ENCODE measurements around the gene CLTA.
A peak's percentile ranks its signal among the peaks of the same experiment; 100 is the strongest.
"Not testable (repeated sequence)": the region's sequence is repeated elsewhere in the genome, so short reads cannot be mapped to it uniquely, and the experiment has no call there.

The CLTA gene

GRCh38 chr9:36248061-36248460 lies 57.3 kb downstream of the CLTA start:
- not testable (repeated sequence) for DNase-seq

- no peak for DNase-seq
Measured at GRCh38 chr9:36249189-36249588, 58.5 kb downstream of the CLTA start.

GRCh38 chr9:36250079-36250478 lies 59.4 kb downstream of the CLTA start:
- no peak for DNase-seq

- DNase-seq: no peak
Measured at GRCh38 chr9:36251428-36251827, 60.7 kb downstream of the CLTA start.

- DNase-seq: peak; percentile 96
Measured at GRCh38 chr9:36258208-36258995, 67.7 kb downstream of the CLTA start, which contains the start of gene GNE. GNE (minus strand) TSS chr9:36258448; CDS start chr9:36249355, 9,093 bp downstream.

GRCh38 chr9:36258996-36259533 lies 68.3 kb downstream of the CLTA start:
- no peak for DNase-seq

Measured in GDM1 (cell line).